SK-N-SH (cell line): ENCODE results near the gene MNT. TPM values are rescaled to one million over a fixed set of nuclear protein-coding genes. Genes with fewer than 3 reads are reported as not detected.

Experiments
- CTCF ChIA-PET: fragments of 300-600, 350-600 bp; formaldehyde crosslinking; extraction: SDS; loops from one replicate; lab custom pipeline; 2021; lab: Yijun Ruan, JAX
- POLR2A ChIA-PET: fragments of 350-600 bp; sonication (Branson Sonifier 250); formaldehyde crosslinking; extraction: SDS; loops from one replicate; lab custom pipeline; 2020; ENCODE audit warnings: antibody characterized with exemption, inconsistent platforms; lab: Yijun Ruan, JAX
- DNase-seq: peaks from one replicate; pipeline ENCODE4 v3.0.0; 2012
- H2AFZ ChIP-seq: fragments of 200-600 bp; sonication (generic); 2 replicates; pipeline ENCODE4 v1.8.1; 2016; ENCODE audit warnings: antibody characterized with exemption, mild to moderate bottlenecking, low read depth
- H3F3A ChIP-seq: fragments of 200-600 bp; sonication (generic); replicated peaks from 2 replicates; pipeline ENCODE3; 2016; ENCODE audit warnings: antibody characterized with exemption, mild to moderate bottlenecking; ENCODE audit not compliant: insufficient read depth
- H3K27ac ChIP-seq, 2 experiments: fragments of 200-500 bp in 1 of 2; fragments of 200-600 bp in 1 of 2; sonication (Bioruptor generic) in 1 of 2; sonication (generic), shearing (Covaris generic) in 1 of 2; 2 replicates each; pipeline versions ENCODE4 v1.5.1 to v1.6.1; 2014 to 2016; ENCODE audit warnings: low read depth in 2 of 2, inconsistent platforms in 1 of 2, low read length in 1 of 2, mild to moderate bottlenecking in 1 of 2, mixed read lengths in 1 of 2
- H3K27me3 ChIP-seq: fragments of 200-600 bp; sonication (generic), shearing (Covaris generic); 2 replicates; pipeline ENCODE4 v1.6.1; 2016; ENCODE audit warnings: mixed run types; ENCODE audit not compliant: insufficient read depth
- H3K36me3 ChIP-seq, 2 experiments: fragments of 200-500 bp in 1 of 2; fragments of 200-600 bp in 1 of 2; sonication (Bioruptor generic) in 1 of 2; sonication (generic) in 1 of 2; replicated peaks in 1 of 2; 2 replicates each; pipeline versions ENCODE3 to v1.5.1; 2014 to 2016; ENCODE audit warnings: low read length in 1 of 2, mild to moderate bottlenecking in 1 of 2; ENCODE audit not compliant: insufficient read depth in 2 of 2, control insufficient read depth in 1 of 2
- H3K4me1 ChIP-seq, 2 experiments: fragments of 200-500 bp in 1 of 2; fragments of 200-600 bp in 1 of 2; sonication (Bioruptor generic) in 1 of 2; sonication (generic), shearing (Covaris generic) in 1 of 2; 2 replicates each; pipeline versions ENCODE4 v1.5.1 to v1.6.1; 2014 to 2016; ENCODE audit warnings: low read depth in 1 of 2, low read length in 1 of 2, mixed run types in 1 of 2; ENCODE audit not compliant: insufficient read depth in 2 of 2, control insufficient read depth in 1 of 2
- H3K4me2 ChIP-seq: fragments of 200-600 bp; sonication (generic), shearing (Covaris generic); 2 replicates; pipeline ENCODE4 v1.6.1; 2017; ENCODE audit warnings: mixed run types
- H3K4me3 ChIP-seq, 2 experiments: fragments of 200-500 bp in 1 of 2; fragments of 200-600 bp in 1 of 2; sonication (Bioruptor generic) in 1 of 2; sonication (generic), shearing (Covaris generic) in 1 of 2; 2 replicates each; pipeline versions ENCODE4 v1.5.1 to v1.8.1; 2014 to 2016; ENCODE audit warnings: low read depth in 2 of 2, inconsistent platforms in 1 of 2, low read length in 1 of 2, mild to moderate bottlenecking in 1 of 2, mixed read lengths in 1 of 2, moderate library complexity in 1 of 2
- H3K79me2 ChIP-seq: fragments of 200-600 bp; sonication (generic); 2 replicates; pipeline ENCODE4 v1.8.1; 2017; ENCODE audit warnings: mild to moderate bottlenecking; ENCODE audit not compliant: insufficient read depth
- H3K9ac ChIP-seq: fragments of 200-600 bp; sonication (generic); 2 replicates; pipeline ENCODE4 v1.6.1; 2017; ENCODE audit warnings: mixed run types
- H3K9me2 ChIP-seq: fragments of 200-600 bp; sonication (generic); 2 replicates; pipeline ENCODE4 v1.6.1; 2017; ENCODE audit warnings: mixed run types
- H3K9me3 ChIP-seq: fragments of 200-600 bp; sonication (generic); 2 replicates; pipeline ENCODE4 v1.6.1; 2017; ENCODE audit warnings: mixed run types, mild to moderate bottlenecking, moderate library complexity
- H4K20me1 ChIP-seq: fragments of 200-600 bp; sonication (generic); 2 replicates; pipeline ENCODE4 v1.6.1; 2017; ENCODE audit warnings: mild to moderate bottlenecking, mixed run types; ENCODE audit not compliant: insufficient read depth
- FOSL2 ChIP-seq: IDR thresholded peaks from 2 replicates; pipeline ENCODE4 v1.4.0; 2012; ENCODE audit warnings: low read depth, mild to moderate bottlenecking, moderate library complexity, borderline replicate concordance
- MEF2A ChIP-seq: IDR thresholded peaks from 2 replicates; pipeline ENCODE4 v1.4.0; 2012; ENCODE audit warnings: low read depth, borderline replicate concordance
- NRF1 ChIP-seq: IDR thresholded peaks from 2 replicates; pipeline ENCODE4 v1.6.1; 2012; ENCODE audit warnings: low read depth, mild to moderate bottlenecking, low read length
- RCOR1 ChIP-seq: fragments of 150-350 bp; IDR thresholded peaks from 2 replicates; pipeline ENCODE4 v1.6.1; 2017; ENCODE audit warnings: antibody characterized with exemption, low read length
- RFX5 ChIP-seq: IDR thresholded peaks from 2 replicates; pipeline ENCODE4 v1.6.1; 2012; ENCODE audit warnings: mild to moderate bottlenecking, improper control_type of control experiment, low read length
- RXRA ChIP-seq: IDR thresholded peaks from 2 replicates; pipeline ENCODE4 v1.4.0; 2012; ENCODE audit warnings: low read depth, mild to moderate bottlenecking, borderline replicate concordance
- TEAD4 ChIP-seq: IDR thresholded peaks from 2 replicates; pipeline ENCODE4 v1.4.0; 2012; ENCODE audit warnings: mild to moderate bottlenecking, borderline replicate concordance; ENCODE audit not compliant: insufficient read depth
- YY1 ChIP-seq: IDR thresholded peaks from 2 replicates; pipeline ENCODE4 v1.4.0; 2012; ENCODE audit warnings: low read depth, mild to moderate bottlenecking
- WGBS: methylation state at CpG from one replicate; pipeline ENCODE4 v1.1.6; 2017; ENCODE audit warnings: low lambda C conversion rate; 5-methylcytosine and 5-hydroxymethylcytosine counted together
- polyA plus RNA-seq, 3 experiments: library from polyadenylated mRNA; depleted of rRNA; stranded (reverse); fragments of >200 nt; gene quantifications; 2 replicates each; pipeline ENCODE4 v1.2.3, GENCODE V29; 2012
- TF ChIP-seq, protein P1 (sequence below): IDR thresholded peaks from 2 replicates; pipeline ENCODE4 v1.4.0; 2012; ENCODE audit warnings: low read depth, borderline replicate concordance
- TF ChIP-seq, protein P2 (sequence below): IDR thresholded peaks from 2 replicates; pipeline ENCODE4 v1.6.1; 2012; ENCODE audit warnings: mild to moderate bottlenecking, low read depth, low read length, moderate library complexity
- TF ChIP-seq, protein P3 (sequence below): fragments of 150-350 bp; IDR thresholded peaks from 2 replicates; pipeline ENCODE4 v1.6.1; 2017; ENCODE audit warnings: antibody characterized with exemption, low read length, low read depth, borderline replicate concordance
- TF ChIP-seq, protein P4 (sequence below): IDR thresholded peaks from 2 replicates; pipeline ENCODE4 v1.4.0; 2012; ENCODE audit warnings: low read depth

The MNT gene
- polyA plus RNA-seq, 1 of the 3 experiments (the other 2 are of a cell fraction), result 7.1 TPM

DNA sequence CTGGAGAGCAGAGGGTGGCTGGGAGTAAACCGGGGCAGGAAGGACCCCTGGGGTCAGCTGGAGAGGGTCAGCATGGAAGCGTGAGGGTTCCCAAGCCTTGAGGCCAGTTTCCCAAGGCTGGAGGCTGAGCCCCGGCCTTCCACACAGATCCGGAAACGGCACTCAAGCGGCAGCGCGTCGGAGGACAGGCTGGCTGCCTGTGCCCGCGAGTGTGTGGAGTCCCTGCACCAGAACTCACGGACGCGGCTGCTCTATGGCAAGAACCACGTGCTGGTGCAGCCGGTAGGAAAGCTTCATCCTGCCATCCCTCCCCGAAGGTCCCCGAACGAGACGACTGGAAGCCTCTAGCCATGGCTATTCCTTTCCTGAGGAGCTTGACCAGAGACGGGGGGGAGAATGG is 37.5 kb downstream of the MNT start:
- H2AFZ ChIP-seq, result no peak overlapping the region
- H3K9ac ChIP-seq, result no peak overlapping the region
- no peaks in the 10 kb centered on the region for H3K79me2 ChIP-seq
- no peaks in the 10 kb centered on the region for H3K9me3 ChIP-seq
- no peaks in the 10 kb centered on the region for H3F3A ChIP-seq
- H3K4me1 ChIP-seq, result peaks cover 2 to 15% of the 10 kb centered on the region in 2 experiments; a peak in 2 of 4 replicates
- no peak overlapping the region for H3K27ac ChIP-seq
- no peak for DNase-seq
- H3K9me2 ChIP-seq, result no peaks in the 10 kb centered on the region
- H3K36me3 ChIP-seq, result peaks cover 0 to 53% of the 10 kb centered on the region in 2 experiments
- peaks cover 18% of the 10 kb centered on the region for H4K20me1 ChIP-seq
- no peak overlapping the region for H3K4me3 ChIP-seq
- H3K4me2 ChIP-seq, result no peak overlapping the region
- ChIA-PET POLR2A (no interaction called here), CTCF (interaction anchor here (1.7 to 26.4 kb wide), 3 partner anchors 11 to 46 kb away, joined by 7 to 654 read pairs (median 88); partner anchors contain the start of gene MNT)
- TF ChIP-seq, protein P1, sequence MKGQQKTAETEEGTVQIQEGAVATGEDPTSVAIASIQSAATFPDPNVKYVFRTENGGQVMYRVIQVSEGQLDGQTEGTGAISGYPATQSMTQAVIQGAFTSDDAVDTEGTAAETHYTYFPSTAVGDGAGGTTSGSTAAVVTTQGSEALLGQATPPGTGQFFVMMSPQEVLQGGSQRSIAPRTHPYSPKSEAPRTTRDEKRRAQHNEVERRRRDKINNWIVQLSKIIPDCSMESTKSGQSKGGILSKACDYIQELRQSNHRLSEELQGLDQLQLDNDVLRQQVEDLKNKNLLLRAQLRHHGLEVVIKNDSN, result no peak
- TF ChIP-seq RCOR1, result no peak
- no peak for TF ChIP-seq TEAD4
- TF ChIP-seq, protein P2, sequence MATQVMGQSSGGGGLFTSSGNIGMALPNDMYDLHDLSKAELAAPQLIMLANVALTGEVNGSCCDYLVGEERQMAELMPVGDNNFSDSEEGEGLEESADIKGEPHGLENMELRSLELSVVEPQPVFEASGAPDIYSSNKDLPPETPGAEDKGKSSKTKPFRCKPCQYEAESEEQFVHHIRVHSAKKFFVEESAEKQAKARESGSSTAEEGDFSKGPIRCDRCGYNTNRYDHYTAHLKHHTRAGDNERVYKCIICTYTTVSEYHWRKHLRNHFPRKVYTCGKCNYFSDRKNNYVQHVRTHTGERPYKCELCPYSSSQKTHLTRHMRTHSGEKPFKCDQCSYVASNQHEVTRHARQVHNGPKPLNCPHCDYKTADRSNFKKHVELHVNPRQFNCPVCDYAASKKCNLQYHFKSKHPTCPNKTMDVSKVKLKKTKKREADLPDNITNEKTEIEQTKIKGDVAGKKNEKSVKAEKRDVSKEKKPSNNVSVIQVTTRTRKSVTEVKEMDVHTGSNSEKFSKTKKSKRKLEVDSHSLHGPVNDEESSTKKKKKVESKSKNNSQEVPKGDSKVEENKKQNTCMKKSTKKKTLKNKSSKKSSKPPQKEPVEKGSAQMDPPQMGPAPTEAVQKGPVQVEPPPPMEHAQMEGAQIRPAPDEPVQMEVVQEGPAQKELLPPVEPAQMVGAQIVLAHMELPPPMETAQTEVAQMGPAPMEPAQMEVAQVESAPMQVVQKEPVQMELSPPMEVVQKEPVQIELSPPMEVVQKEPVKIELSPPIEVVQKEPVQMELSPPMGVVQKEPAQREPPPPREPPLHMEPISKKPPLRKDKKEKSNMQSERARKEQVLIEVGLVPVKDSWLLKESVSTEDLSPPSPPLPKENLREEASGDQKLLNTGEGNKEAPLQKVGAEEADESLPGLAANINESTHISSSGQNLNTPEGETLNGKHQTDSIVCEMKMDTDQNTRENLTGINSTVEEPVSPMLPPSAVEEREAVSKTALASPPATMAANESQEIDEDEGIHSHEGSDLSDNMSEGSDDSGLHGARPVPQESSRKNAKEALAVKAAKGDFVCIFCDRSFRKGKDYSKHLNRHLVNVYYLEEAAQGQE, result no peak
- no peak for TF ChIP-seq MEF2A
- no peak for TF ChIP-seq FOSL2
- TF ChIP-seq RXRA, result no peak
- TF ChIP-seq, protein P3, sequence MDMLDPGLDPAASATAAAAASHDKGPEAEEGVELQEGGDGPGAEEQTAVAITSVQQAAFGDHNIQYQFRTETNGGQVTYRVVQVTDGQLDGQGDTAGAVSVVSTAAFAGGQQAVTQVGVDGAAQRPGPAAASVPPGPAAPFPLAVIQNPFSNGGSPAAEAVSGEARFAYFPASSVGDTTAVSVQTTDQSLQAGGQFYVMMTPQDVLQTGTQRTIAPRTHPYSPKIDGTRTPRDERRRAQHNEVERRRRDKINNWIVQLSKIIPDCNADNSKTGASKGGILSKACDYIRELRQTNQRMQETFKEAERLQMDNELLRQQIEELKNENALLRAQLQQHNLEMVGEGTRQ, result no peak
- no peak for TF ChIP-seq YY1
- TF ChIP-seq NRF1, result no peak
- WGBS, result 95% methylated on average over 21 of the region's 21 CpGs
- H3K27me3 ChIP-seq, result no peaks in the 10 kb centered on the region

DNA sequence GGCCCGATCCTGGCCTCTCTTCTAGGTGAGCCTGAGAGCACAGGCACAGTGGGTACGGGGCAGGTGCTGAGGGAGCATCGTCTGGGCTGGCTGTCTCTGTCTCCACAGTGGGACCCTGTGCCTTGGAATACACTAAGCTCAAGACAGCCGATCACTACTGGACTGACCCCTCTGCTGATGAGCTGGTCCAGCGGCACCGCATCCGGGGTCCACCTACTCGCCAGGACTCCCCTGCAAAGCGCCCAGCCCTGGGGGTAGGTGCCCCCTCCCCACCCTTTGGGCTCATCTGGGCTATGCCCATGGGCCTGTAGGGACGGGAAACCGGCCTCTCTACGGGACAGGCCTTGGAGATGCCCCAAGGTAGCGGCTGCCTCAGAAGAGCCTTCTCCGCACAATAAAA is 38.0 kb downstream of the MNT start:
- no peaks in the 10 kb centered on the region for H3K27me3 ChIP-seq
- ChIA-PET CTCF (interaction anchor here (1.7 to 26.4 kb wide), 3 partner anchors 10 to 46 kb away, joined by 7 to 654 read pairs (median 88); partner anchors contain the start of gene MNT), POLR2A (no interaction called here)
- no peak overlapping the region for H2AFZ ChIP-seq
- no peak overlapping the region for H3K27ac ChIP-seq
- no peak overlapping the region for H3K9ac ChIP-seq
- H4K20me1 ChIP-seq, result peaks cover 23% of the 10 kb centered on the region
- H3K4me1 ChIP-seq, result peaks cover 2 to 16% of the 10 kb centered on the region in 2 experiments; a peak in 2 of 4 replicates
- H3K9me3 ChIP-seq, result no peaks in the 10 kb centered on the region
- H3K9me2 ChIP-seq, result no peaks in the 10 kb centered on the region
- peaks cover 0 to 49% of the 10 kb centered on the region in 2 experiments for H3K36me3 ChIP-seq
- H3K79me2 ChIP-seq, result peaks cover 3% of the 10 kb centered on the region; the same call in 1 of the 2 replicates
- WGBS, result 98% methylated on average over 12 of the region's 14 CpGs
- no peak overlapping the region for H3K4me2 ChIP-seq
- TF ChIP-seq NRF1, result no peak
- no peak for TF ChIP-seq TEAD4
- TF ChIP-seq, protein P4, sequence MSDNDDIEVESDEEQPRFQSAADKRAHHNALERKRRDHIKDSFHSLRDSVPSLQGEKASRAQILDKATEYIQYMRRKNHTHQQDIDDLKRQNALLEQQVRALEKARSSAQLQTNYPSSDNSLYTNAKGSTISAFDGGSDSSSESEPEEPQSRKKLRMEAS, result no peak
- TF ChIP-seq RFX5, result no peak
- no peak overlapping the region for H3K4me3 ChIP-seq
- H3F3A ChIP-seq, result no peaks in the 10 kb centered on the region
- no peak for DNase-seq
